HUES64 (cell line): ENCODE measurements around the gene ANGPTL8.

Source experiments
- H3K27ac ChIP-seq: 2 replicates; pipeline ENCODE4 v1.7.0; 2013; ENCODE audit warnings: low read depth, low read length, inconsistent platforms
- H3K27me3 ChIP-seq: 2 replicates; pipeline ENCODE4 v1.6.1; 2013; ENCODE audit warnings: mild to moderate bottlenecking, low read length; ENCODE audit not compliant: insufficient read depth
- H3K36me3 ChIP-seq: 2 replicates; pipeline ENCODE4 v1.6.1; 2013; ENCODE audit warnings: mild to moderate bottlenecking, low read length; ENCODE audit not compliant: insufficient read depth
- H3K4me1 ChIP-seq: 2 replicates; pipeline ENCODE4 v1.6.1; 2013; ENCODE audit warnings: mild to moderate bottlenecking, low read length, moderate library complexity; ENCODE audit not compliant: insufficient read depth
- H3K4me3 ChIP-seq: 2 replicates; pipeline ENCODE4 v1.5.1; 2013; ENCODE audit warnings: mild to moderate bottlenecking, low read length, moderate library complexity
- H3K9ac ChIP-seq: 2 replicates; pipeline ENCODE4 v1.6.1; 2013; ENCODE audit warnings: mild to moderate bottlenecking, low read depth, low read length
- H3K9me3 ChIP-seq: 2 replicates; pipeline ENCODE4 v1.6.1; 2013; ENCODE audit warnings: low read depth, low read length; ENCODE audit not compliant: insufficient read depth
- WGBS: fragments of 150-250, 120-280 bp; methylation state at CpG from one replicate; pipeline ENCODE4 v1.1.7; 2013; ENCODE audit warnings: missing lambda C conversion rate; 5-methylcytosine and 5-hydroxymethylcytosine counted together

ANGPTL8 gene

GRCh38 chr19:11204943-11205349, 34.5 kb upstream of the ANGPTL8 start:
- Histone ChIP-seq H3K27ac (no peak overlapping the region), H3K9me3 (no peaks in the 10 kb centered on the region)
- WGBS = 94% methylated on average over 5 of the region's 5 CpGs

GRCh38 chr19:11205939-11206570, 33.4 kb upstream of the ANGPTL8 start:
- H3K4me3 ChIP-seq = no peak overlapping the region
- H3K9me3 ChIP-seq = no peaks in the 10 kb centered on the region
- WGBS = 94% methylated on average over 9 of the region's 9 CpGs
- peaks cover 11% of the 10 kb centered on the region; the same call in 1 of the 2 replicates for H3K36me3 ChIP-seq
- H3K4me1 ChIP-seq = peaks cover 3% of the 10 kb centered on the region; the same call in 1 of the 2 replicates
- H3K27me3 ChIP-seq = no peaks in the 10 kb centered on the region
- H3K9ac ChIP-seq = no peak overlapping the region
- no peak overlapping the region for H3K27ac ChIP-seq

More at GRCh38 chr19:11204943-11205349, 34.5 kb upstream of the ANGPTL8 start:
- Histone ChIP-seq H3K4me3 (no peak overlapping the region), H3K9ac (no peak overlapping the region), H3K4me1 (peaks cover 3% of the 10 kb centered on the region; the same call in 1 of the 2 replicates), H3K27me3 (no peaks in the 10 kb centered on the region), H3K36me3 (peaks cover 11% of the 10 kb centered on the region; the same call in 1 of the 2 replicates)

GRCh38 chr19:11208561-11209471, 30.6 kb upstream of the ANGPTL8 start:
- Histone ChIP-seq H3K36me3 (peaks cover 26% of the 10 kb centered on the region), H3K27ac (no peak overlapping the region), H3K4me1 (no peaks in the 10 kb centered on the region), H3K4me3 (no peak overlapping the region), H3K9ac (no peak overlapping the region), H3K9me3 (no peaks in the 10 kb centered on the region), H3K27me3 (no peaks in the 10 kb centered on the region)
- WGBS = 94% methylated on average over 37 of the region's 38 CpGs

GRCh38 chr19:11209839-11210655, 29.4 kb upstream of the ANGPTL8 start:
- Histone ChIP-seq H3K4me3 (no peak overlapping the region), H3K36me3 (peaks cover 36% of the 10 kb centered on the region), H3K9ac (no peak overlapping the region), H3K4me1 (no peaks in the 10 kb centered on the region), H3K9me3 (no peaks in the 10 kb centered on the region), H3K27ac (no peak overlapping the region), H3K27me3 (no peaks in the 10 kb centered on the region)
- 90% methylated on average over 2 of the region's 2 CpGs for WGBS

- WGBS = 92% methylated on average over 1 of the region's 1 CpG
- Histone ChIP-seq H3K9me3 (no peaks in the 10 kb centered on the region), H3K36me3 (peaks cover 41% of the 10 kb centered on the region)
These were observed 28.8 kb upstream of the ANGPTL8 start for GRCh38 chr19:11210656-11210928.

GRCh38 chr19:11214387-11214786, 25.0 kb upstream of the ANGPTL8 start:
- Histone ChIP-seq H3K9me3 (no peaks in the 10 kb centered on the region), H3K36me3 (peaks cover 41% of the 10 kb centered on the region), H3K4me1 (no peaks in the 10 kb centered on the region), H3K27ac (no peak overlapping the region), H3K27me3 (no peaks in the 10 kb centered on the region), H3K9ac (no peak overlapping the region), H3K4me3 (no peak overlapping the region)
- 91% methylated on average over 6 of the region's 6 CpGs for WGBS

More at GRCh38 chr19:11210656-11210928, 28.8 kb upstream of the ANGPTL8 start:
- Histone ChIP-seq H3K27me3 (no peaks in the 10 kb centered on the region), H3K4me3 (no peak overlapping the region), H3K4me1 (no peaks in the 10 kb centered on the region), H3K27ac (no peak overlapping the region), H3K9ac (no peak overlapping the region)

- Histone ChIP-seq H3K4me1 (no peaks in the 10 kb centered on the region), H3K27ac (no peak overlapping the region), H3K36me3 (peaks cover 42% of the 10 kb centered on the region), H3K27me3 (no peaks in the 10 kb centered on the region), H3K4me3 (no peak overlapping the region), H3K9me3 (peaks cover 8% of the 10 kb centered on the region; the same call in 1 of the 2 replicates), H3K9ac (no peak overlapping the region)
- 96% methylated on average over 3 of the region's 3 CpGs for WGBS
These were observed 18.3 kb upstream of the ANGPTL8 start for GRCh38 chr19:11221082-11221598.

GRCh38 chr19:11223200-11223599, 16.2 kb upstream of the ANGPTL8 start:
- no peaks in the 10 kb centered on the region for H3K27me3 ChIP-seq
- no peak overlapping the region for H3K4me3 ChIP-seq
- H3K9me3 ChIP-seq = peaks cover 8% of the 10 kb centered on the region; the same call in 1 of the 2 replicates
- 95% methylated on average over 1 of the region's 3 CpGs for WGBS
- no peak overlapping the region for H3K27ac ChIP-seq
- peaks cover 40% of the 10 kb centered on the region for H3K36me3 ChIP-seq
- no peak overlapping the region for H3K9ac ChIP-seq
- H3K4me1 ChIP-seq = no peaks in the 10 kb centered on the region

GRCh38 chr19:11224429-11224828, 15.0 kb upstream of the ANGPTL8 start:
- 92% methylated on average over 7 of the region's 7 CpGs for WGBS
- Histone ChIP-seq H3K9ac (no peak overlapping the region), H3K4me1 (no peaks in the 10 kb centered on the region), H3K36me3 (peaks cover 40% of the 10 kb centered on the region), H3K9me3 (peaks cover 8% of the 10 kb centered on the region; the same call in 1 of the 2 replicates), H3K27me3 (no peaks in the 10 kb centered on the region), H3K4me3 (no peak overlapping the region), H3K27ac (no peak overlapping the region)

GRCh38 chr19:11225172-11225571, 14.2 kb upstream of the ANGPTL8 start:
- 97% methylated on average over 4 of the region's 5 CpGs for WGBS
- Histone ChIP-seq H3K4me1 (no peaks in the 10 kb centered on the region), H3K27me3 (no peaks in the 10 kb centered on the region), H3K36me3 (peaks cover 40% of the 10 kb centered on the region), H3K9ac (no peak overlapping the region), H3K9me3 (peaks cover 8% of the 10 kb centered on the region; the same call in 1 of the 2 replicates), H3K4me3 (no peak overlapping the region), H3K27ac (no peak overlapping the region)
